ENCODE results near the gene IFNLR1. TPM values are rescaled to one million over a fixed set of nuclear protein-coding genes. Genes with fewer than 3 reads are reported as not detected.

The IFNLR1 gene
- total RNA-seq, 6 experiments from 2014 or later: 3.4 to 8.3 (median 4.0) TPM

DNA sequence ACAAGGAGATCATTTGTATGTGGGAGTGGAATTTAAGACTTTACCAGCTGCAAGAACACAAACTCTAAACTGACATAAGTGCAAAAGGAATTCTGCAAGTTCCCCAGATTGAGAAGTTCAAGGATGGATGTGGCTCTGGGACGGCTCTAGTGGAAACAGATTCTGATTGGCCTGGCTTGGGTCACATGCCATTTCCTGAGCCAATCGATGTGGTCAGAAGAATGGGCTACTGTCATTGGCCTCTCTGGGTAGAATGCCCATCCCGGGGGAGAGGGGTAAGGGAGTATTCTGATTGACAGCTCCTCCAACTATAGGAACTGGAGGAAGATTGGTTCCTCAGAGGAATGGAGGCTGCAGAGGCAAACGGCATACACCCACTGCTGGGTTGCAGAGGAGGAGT, 6.0 kb upstream of the IFNLR1 start:
- no peak for TF ChIP-seq POLR2A (IDR thresholded peaks at IDR 0.05)
- no peak for TF ChIP-seq CTCF (IDR thresholded peaks at IDR 0.05)
- no CpG with 5 or more reads among the region's 4 CpGs for WGBS (ENCODE audit: insufficient coverage, low coverage, low lambda C conversion rate, missing lambda C conversion rate)
- intact Hi-C loops (cut with DNase I): no loop called here
- DNase-seq (no peak), ATAC-seq (no peak)
- Histone ChIP-seq H3K27me3 (no peaks in the 10 kb centered on the region), H3K4me1 (peaks cover 0 to 18% (median 10%) of the 10 kb centered on the region in 4 donors), H3K4me3 (no peak overlapping the region), H3K36me3 (no peaks in the 10 kb centered on the region), H3K27ac (no peak overlapping the region), H3K9me3 (no peaks in the 10 kb centered on the region)

DNA sequence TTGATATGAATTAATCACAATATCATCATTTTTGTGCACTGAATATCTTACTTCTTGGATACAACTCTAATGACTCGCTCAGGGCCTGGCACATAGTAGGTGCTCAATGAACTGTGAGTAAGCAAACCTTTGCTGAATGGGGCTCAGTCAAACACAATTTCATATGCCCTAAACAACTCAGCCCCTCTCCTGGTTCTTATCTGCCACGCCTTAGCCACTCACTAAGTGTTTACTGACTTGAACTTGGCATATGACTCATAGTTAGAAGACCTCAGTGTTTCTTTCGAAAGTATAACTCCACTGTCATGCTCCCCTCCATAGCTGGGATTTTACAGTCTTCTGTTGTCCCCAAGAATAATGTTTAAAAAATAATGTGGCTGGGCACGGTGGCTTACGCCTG, 4.8 kb upstream of the IFNLR1 start:
- DNase-seq (no peak), ATAC-seq (no peak)
- Histone ChIP-seq H3K27ac (no peak overlapping the region), H3K36me3 (no peaks in the 10 kb centered on the region), H3K9me3 (no peaks in the 10 kb centered on the region), H3K27me3 (no peaks in the 10 kb centered on the region), H3K4me3 (no peak overlapping the region), H3K4me1 (peaks cover 0 to 21% (median 10%) of the 10 kb centered on the region in 4 donors)
- WGBS (ENCODE audit: insufficient coverage, low coverage, low lambda C conversion rate, missing lambda C conversion rate): 84% methylated on average over 5 of the region's 5 CpGs
- intact Hi-C loops (cut with DNase I): no loop called here
- TF ChIP-seq POLR2A (IDR thresholded peaks at IDR 0.05) (no peak), CTCF (IDR thresholded peaks at IDR 0.05) (no peak)

DNA sequence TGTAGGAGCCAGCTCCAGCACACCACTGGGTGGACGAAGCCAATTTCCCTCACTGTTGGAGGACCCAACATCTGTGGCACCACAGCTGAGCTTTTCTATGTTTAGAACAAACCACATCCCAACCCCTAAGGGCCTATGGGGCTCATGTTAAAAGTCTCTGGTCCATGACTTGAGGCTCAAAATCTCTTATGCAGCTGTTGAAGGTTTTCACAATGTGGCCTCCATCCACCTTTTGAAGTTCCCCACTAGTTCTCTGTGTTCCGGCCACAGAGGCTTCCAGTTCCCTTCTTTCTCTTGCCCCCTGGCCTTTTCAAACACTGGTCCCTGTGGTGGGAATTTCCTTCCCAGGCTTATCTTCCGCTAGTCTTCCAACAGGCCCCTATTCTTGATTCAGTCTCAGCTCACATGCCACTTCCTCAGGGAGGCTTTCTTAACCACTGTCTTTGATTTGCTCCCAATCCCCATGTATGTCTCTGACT, 3.9 kb upstream of the IFNLR1 start:
- ATAC-seq (no peak), DNase-seq (no peak)
- Histone ChIP-seq H3K27ac (peak overlapping the region in 2 of 3 donors; percentile 38 to 73), H3K4me1 (peaks cover 0 to 23% (median 11%) of the 10 kb centered on the region in 4 donors), H3K36me3 (no peaks in the 10 kb centered on the region), H3K27me3 (no peaks in the 10 kb centered on the region), H3K4me3 (no peak overlapping the region), H3K9me3 (no peaks in the 10 kb centered on the region)
- WGBS (ENCODE audit: insufficient coverage, low coverage, low lambda C conversion rate, missing lambda C conversion rate): 69% methylated on average over 2 of the region's 3 CpGs
- intact Hi-C loops (cut with DNase I): no loop called here
- no peak for TF ChIP-seq CTCF (IDR thresholded peaks at IDR 0.05)
- TF ChIP-seq POLR2A (IDR thresholded peaks at IDR 0.05): no peak

DNA sequence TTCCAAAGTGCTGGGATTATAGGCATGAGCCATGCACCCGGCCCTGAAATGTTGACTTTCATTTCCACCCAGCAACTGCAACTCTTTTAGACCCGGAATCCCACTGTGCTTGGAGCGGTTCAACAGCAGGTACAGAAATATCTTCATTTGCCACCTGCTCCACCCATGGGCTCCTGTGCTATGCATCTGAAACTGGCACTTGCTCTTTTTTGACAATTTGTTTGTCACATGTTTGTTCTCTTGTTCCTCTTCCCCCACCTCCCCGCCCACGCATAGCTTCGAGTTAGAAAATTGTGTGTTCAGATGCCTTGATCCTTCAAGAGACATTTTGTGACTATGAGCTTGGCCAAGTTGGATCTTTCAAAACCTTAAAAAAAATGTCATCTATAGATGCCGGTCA, 2.4 kb upstream of the IFNLR1 start:
- H3K27ac ChIP-seq: peak overlapping the region in 1 of 3 donors; percentile 73
- DNase-seq: no peak
- intact Hi-C loops (cut with DNase I): no loop called here
- 34% methylated on average over 6 of the region's 7 CpGs for WGBS (ENCODE audit: insufficient coverage, low coverage, low lambda C conversion rate, missing lambda C conversion rate)
- H3K9me3 ChIP-seq: no peaks in the 10 kb centered on the region
- no peak for TF ChIP-seq POLR2A (IDR thresholded peaks at IDR 0.05)
- TF ChIP-seq CTCF (IDR thresholded peaks at IDR 0.05): no peak
- no peaks in the 10 kb centered on the region for H3K27me3 ChIP-seq
- no peak for ATAC-seq
- peaks cover 0 to 37% (median 18%) of the 10 kb centered on the region in 4 donors for H3K4me1 ChIP-seq
- H3K36me3 ChIP-seq: no peaks in the 10 kb centered on the region
- H3K4me3 ChIP-seq: no peak overlapping the region

GRCh38 chr1:24186711-24186992, 437 bp downstream of the IFNLR1 start:
- Histone ChIP-seq H3K36me3 (no peaks in the 10 kb centered on the region), H3K4me1 (peaks cover 0 to 63% (median 25%) of the 10 kb centered on the region in 4 donors), H3K9me3 (no peaks in the 10 kb centered on the region), H3K27ac (peak overlapping the region; percentile 56 to 96 (median 95)), H3K27me3 (no peaks in the 10 kb centered on the region), H3K4me3 (peak overlapping the region; percentile 64 to 82 (median 68))
- DNase-seq: peak in 1 of 3 donors; percentile 23
- 20% methylated on average over 8 of the region's 8 CpGs for WGBS (ENCODE audit: insufficient coverage, low coverage, low lambda C conversion rate, missing lambda C conversion rate)
- no peak for ATAC-seq
- no peak for TF ChIP-seq POLR2A (IDR thresholded peaks at IDR 0.05)
- intact Hi-C loops (cut with DNase I): no loop called here
